Inflammatory macrophage treated with lipopolysaccharide for 4 hours (primary cell): ENCODE measurements around the gene ZNF776.
"Not testable (repeated sequence)": the region's sequence is repeated elsewhere in the genome, so short reads cannot be mapped to it uniquely, and the experiment has no call there.

Experiments used
- DNase-seq: peaks from one replicate; pipeline ENCODE4 v3.0.0-alpha.2; 2020

Gene ZNF776

DNA sequence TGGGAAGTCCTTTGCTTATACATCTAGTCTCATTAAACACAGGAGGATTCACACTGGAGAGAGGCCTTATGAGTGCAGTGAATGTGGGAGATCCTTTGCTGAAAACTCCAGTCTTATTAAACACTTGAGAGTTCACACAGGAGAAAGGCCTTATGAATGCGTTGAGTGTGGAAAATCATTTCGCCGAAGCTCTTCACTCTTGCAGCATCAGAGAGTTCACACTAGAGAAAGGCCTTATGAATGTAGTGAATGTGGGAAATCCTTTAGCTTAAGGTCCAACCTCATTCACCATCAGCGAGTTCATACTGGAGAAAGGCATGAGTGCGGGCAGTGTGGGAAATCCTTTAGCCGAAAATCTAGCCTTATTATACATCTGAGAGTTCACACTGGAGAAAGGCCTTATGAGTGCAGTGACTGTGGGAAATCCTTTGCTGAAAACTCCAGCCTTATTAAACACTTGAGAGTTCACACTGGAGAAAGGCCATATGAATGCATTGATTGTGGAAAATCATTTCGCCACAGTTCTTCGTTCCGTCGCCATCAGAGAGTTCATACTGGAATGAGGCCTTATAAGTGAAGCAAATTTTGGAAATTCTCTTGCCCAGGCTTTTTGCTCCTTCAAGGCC lies 32.7 kb downstream of the ZNF776 start:
- no peak for DNase-seq

DNA sequence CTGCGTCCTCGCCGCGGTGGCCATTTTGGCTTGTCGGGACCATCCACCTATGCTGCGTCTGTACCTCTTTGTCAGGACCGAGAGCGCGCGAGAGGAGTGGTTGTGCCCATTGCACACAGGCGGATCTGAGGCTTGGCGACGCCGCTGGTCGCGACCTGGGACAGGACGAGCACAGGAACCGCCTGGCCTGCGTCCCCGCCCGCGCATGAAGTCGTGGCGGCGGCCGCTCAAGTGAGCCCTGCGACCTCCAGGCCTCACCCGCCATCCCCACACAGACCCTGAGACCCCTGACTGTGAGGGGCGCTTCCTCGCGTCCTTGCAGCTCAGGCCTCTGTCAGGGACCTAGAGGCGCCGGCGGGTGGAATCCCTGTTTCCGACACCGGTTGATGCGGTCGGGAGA lies 39.7 kb downstream of the ZNF776 start:
- DNase-seq = no peak

- no peak for DNase-seq
These were observed 40.3 kb downstream of the ZNF776 start for GRCh38 chr19:57786906-57787305.

DNA sequence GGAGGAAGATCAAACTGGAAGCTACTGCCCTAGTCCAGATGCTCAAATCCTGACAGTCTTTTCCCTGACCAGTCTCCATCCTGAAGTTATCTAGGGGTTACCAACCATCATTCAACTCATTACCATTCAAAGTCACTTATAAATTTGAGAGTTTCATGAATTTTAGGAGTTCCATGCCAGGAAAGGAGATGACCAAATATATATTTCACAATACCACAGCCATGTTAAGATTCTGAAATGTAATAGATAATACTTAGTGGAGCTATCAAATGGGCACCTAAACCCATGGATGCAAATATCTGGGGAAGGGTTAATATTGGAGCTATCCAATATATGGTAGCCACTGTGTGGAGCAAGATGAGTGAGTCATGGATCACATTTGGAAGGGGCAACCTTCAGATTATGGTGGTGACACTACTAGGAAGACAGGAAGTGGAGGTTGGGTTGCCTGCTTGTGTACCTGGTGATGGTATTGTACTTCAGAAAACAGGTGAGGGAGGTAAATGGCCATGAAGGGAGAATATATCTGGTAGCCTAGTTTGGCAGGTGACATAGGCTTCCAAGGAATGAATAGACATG lies 41.6 kb downstream of the ZNF776 start:
- DNase-seq = no peak

DNA sequence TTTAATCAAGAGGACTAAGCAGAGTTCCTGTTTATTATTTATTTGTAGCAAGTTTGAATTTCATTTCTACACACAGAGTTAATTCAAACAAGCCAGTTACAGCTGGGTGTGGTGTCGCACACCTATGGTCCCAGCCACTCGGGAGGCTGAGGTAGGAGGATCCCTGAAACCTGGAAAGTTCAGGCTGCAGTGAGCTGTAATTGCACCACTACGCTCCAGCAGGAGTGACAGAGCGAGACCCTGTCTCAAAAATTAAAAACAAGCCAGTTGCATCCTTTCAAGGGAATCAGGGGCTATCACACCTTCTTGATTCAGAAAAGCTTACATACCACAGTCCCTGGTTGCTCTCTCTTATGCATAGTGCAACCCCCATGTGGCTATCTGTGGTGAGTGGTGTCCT lies 42.7 kb downstream of the ZNF776 start:
- DNase-seq = no peak

DNA sequence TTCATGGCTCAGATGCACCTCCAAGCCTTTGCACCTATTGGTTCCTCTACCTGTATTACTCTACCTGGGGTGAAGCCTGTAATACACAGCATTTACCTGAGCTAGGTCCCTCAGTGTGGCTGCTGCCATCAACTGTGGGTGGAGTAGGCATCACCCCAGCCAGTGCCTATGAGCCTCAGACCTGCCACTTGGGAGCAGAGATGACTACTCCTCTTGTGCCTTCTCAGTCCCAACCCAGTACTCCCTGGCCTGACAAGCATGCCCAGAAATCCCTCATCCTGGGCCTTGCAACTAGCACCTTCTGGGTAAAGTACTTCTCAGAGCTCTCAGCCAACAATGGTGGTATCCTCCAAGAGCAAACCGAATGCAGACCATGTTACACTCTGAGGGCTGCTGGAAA lies 50.0 kb downstream of the ZNF776 start:
- DNase-seq = not testable (repeated sequence)

DNA sequence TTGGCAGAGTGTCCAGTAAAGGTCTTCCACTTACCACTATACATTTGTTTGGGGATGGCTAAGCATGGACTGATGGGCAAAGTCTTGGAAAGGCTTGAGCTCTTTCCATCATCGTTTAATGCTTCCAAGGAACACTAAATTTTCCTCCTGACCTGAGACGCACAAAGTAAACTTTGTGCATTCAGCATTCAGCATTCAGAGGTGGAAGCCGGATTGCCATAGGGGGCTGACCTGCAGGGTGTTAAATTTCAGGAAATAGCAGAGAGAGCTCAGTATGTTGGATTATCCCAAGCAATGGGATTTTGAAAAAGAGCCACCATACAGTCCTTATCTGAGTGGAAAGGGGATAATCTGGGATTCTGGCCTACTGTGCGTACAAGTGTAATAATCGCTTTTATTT lies 54.1 kb downstream of the ZNF776 start:
- no peak for DNase-seq

GRCh38 chr19:57802269-57802668 lies 55.7 kb downstream of the ZNF776 start:
- no peak for DNase-seq

DNA sequence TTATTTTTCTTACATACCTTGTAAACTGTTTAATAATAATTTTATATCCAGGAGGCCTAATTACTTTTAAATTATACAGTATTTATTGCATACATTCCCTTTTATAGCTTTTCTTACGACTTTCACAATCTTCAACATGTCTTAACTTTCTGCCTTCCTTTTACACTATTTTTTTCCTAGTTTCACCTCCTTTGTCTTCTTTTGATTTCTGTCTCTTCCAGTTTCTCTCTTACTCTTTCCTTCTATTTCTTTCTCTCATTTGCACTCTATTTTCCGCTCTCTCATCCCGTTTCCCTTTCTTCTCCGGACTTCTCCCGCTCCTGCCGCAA lies 56.6 kb downstream of the ZNF776 start:
- DNase-seq = peak; percentile 37

- peak; percentile 16 for DNase-seq
These were observed 57.1 kb downstream of the ZNF776 start for GRCh38 chr19:57803594-57804325.

- no peak for DNase-seq
These were observed 60.9 kb downstream of the ZNF776 start for GRCh38 chr19:57807541-57807940.
